PC-9 (cell line): ENCODE results near the gene PACRG. TPM values are rescaled to one million over a fixed set of nuclear protein-coding genes. Genes with fewer than 3 reads are reported as not detected.

Experiments used
- BruUV-seq: library from RNA; stranded (reverse); fragments of 400-500 nt; replicated peaks from 2 replicates; lab custom pipeline; 2021; lab: Mats Ljungman, UMichigan
- CTCF ChIA-PET: fragments of 300-600 bp; sonication (Branson Sonifier 250); formaldehyde crosslinking; loops from one replicate; lab custom pipeline; 2022; ENCODE audit warnings: antibody characterized with exemption; lab: Charles Lee
- POLR2A ChIA-PET: fragments of 300-600 bp; sonication (Branson Sonifier 250); formaldehyde crosslinking; loops from one replicate; lab custom pipeline; 2022; ENCODE audit warnings: antibody characterized with exemption; ENCODE audit not compliant: unreplicated experiment; lab: Charles Lee
- DNase-seq, 2 experiments: peaks; one replicate each; pipeline versions ENCODE4 v3.0.0 to v3.0.0-alpha.2; 2015 to 2022; ENCODE audit warnings: mixed read lengths in 1 of 2
- H2AFZ ChIP-seq: fragments of 200-600 bp; sonication (generic); 2 replicates; pipeline ENCODE4 v1.8.1; 2017; ENCODE audit warnings: antibody characterized with exemption
- H3F3A ChIP-seq: fragments of 200-600 bp; sonication (generic); 2 replicates; pipeline ENCODE4 v1.8.1; 2017; ENCODE audit warnings: antibody characterized with exemption, mild to moderate bottlenecking, low read depth; ENCODE audit not compliant: insufficient read depth
- H3K27ac ChIP-seq: fragments of 200-600 bp; sonication (generic); 2 replicates; pipeline ENCODE4 v1.6.1; 2016; ENCODE audit warnings: mixed run types
- H3K27me3 ChIP-seq: fragments of 200-600 bp; sonication (generic); 2 replicates; pipeline ENCODE4 v1.6.1; 2016; ENCODE audit warnings: low read depth, mixed run types; ENCODE audit not compliant: insufficient read depth
- H3K36me3 ChIP-seq: fragments of 200-600 bp; sonication (generic); 2 replicates; pipeline ENCODE4 v1.6.1; 2016; ENCODE audit warnings: low read depth, mixed run types
- H3K4me1 ChIP-seq: fragments of 200-600 bp; sonication (generic); replicated peaks from 2 replicates; pipeline ENCODE4 v1.6.1; 2016; ENCODE audit warnings: mixed run types; ENCODE audit not compliant: insufficient read depth
- H3K4me2 ChIP-seq: fragments of 200-600 bp; sonication (generic); 2 replicates; pipeline ENCODE4 v1.6.1; 2017; ENCODE audit warnings: mixed run types
- H3K4me3 ChIP-seq: fragments of 200-600 bp; sonication (generic); 2 replicates; pipeline ENCODE4 v1.6.1; 2016; ENCODE audit warnings: mixed run types
- H3K79me2 ChIP-seq: fragments of 200-600 bp; sonication (generic); 2 replicates; pipeline ENCODE4 v1.6.1; 2017; ENCODE audit warnings: low read depth, mixed run types
- H3K9me2 ChIP-seq: fragments of 200-600 bp; sonication (generic); 2 replicates; pipeline ENCODE4 v1.8.1; 2017; ENCODE audit warnings: mild to moderate bottlenecking; ENCODE audit not compliant: insufficient read depth
- H3K9me3 ChIP-seq: fragments of 200-600 bp; sonication (generic); 2 replicates; pipeline ENCODE4 v1.8.1; 2016; ENCODE audit warnings: low read depth; ENCODE audit not compliant: insufficient read depth
- H4K20me1 ChIP-seq: fragments of 200-600 bp; sonication (generic); 2 replicates; pipeline ENCODE4 v1.8.1; 2017; ENCODE audit not compliant: insufficient read depth
- CTCF ChIP-seq: fragments of 200-600 bp; sonication (generic); conservative IDR thresholded peaks from 2 replicates; pipeline ENCODE4 v1.6.1; 2017; ENCODE audit warnings: mixed run types, antibody characterized with exemption, mild to moderate bottlenecking, moderate library complexity
- EZH2 ChIP-seq: fragments of 200-600 bp; sonication (generic); IDR thresholded peaks from 2 replicates; pipeline ENCODE4 v1.8.0; 2017; ENCODE audit warnings: antibody characterized with exemption, low read depth
- intact Hi-C: fragments of 100-400 bp; cut with micrococcal nuclease; formaldehyde crosslinking; loops from one replicate; pipeline ENCODE4 v1.10.0; 2022; ENCODE audit not compliant: unreplicated experiment
- total RNA-seq: library from RNA; stranded (reverse); gene quantifications from 2 replicates; pipeline ENCODE4 v1.2.3, GENCODE V29; 2021

PACRG gene
- total RNA-seq, 1 experiment from 2014 or later: not detected

GRCh38 chr6:163186527-163186926 is 458.8 kb downstream of the PACRG start:
- H3K36me3 ChIP-seq: no peaks in the 10 kb centered on the region
- no peak for DNase-seq
- H3K9me2 ChIP-seq: no peaks in the 10 kb centered on the region
- H3F3A ChIP-seq: no peaks in the 10 kb centered on the region
- no peaks in the 10 kb centered on the region for H3K27me3 ChIP-seq
- no peak overlapping the region for H3K27ac ChIP-seq
- POLR2A ChIA-PET: no interaction called here
- CTCF ChIA-PET: no interaction called here
- H3K4me3 ChIP-seq: no peak overlapping the region
- no peaks in the 10 kb centered on the region for H3K79me2 ChIP-seq
- no peaks in the 10 kb centered on the region for H3K9me3 ChIP-seq
- H2AFZ ChIP-seq: no peak overlapping the region
- no TSS peak for BruUV-seq
- intact Hi-C loops: no loop called here
- peaks cover 3% of the 10 kb centered on the region for H3K4me1 ChIP-seq
- H3K4me2 ChIP-seq: no peak overlapping the region
- TF ChIP-seq EZH2 (no peak), CTCF (no peak)
- H4K20me1 ChIP-seq: no peaks in the 10 kb centered on the region

- POLR2A ChIA-PET: no interaction called here
- Histone ChIP-seq H3K79me2 (no peaks in the 10 kb centered on the region), H3K4me3 (no peak overlapping the region), H3K9me2 (no peaks in the 10 kb centered on the region), H3K27ac (no peak overlapping the region), H3F3A (no peaks in the 10 kb centered on the region), H3K36me3 (no peaks in the 10 kb centered on the region), H3K4me1 (no peaks in the 10 kb centered on the region), H3K27me3 (no peaks in the 10 kb centered on the region), H3K4me2 (no peak overlapping the region), H2AFZ (no peak overlapping the region), H4K20me1 (no peaks in the 10 kb centered on the region), H3K9me3 (no peaks in the 10 kb centered on the region)
- BruUV-seq: no TSS peak
- CTCF ChIA-PET: no interaction called here
- DNase-seq: no peak
- TF ChIP-seq EZH2 (no peak), CTCF (no peak)
- intact Hi-C loops: no loop called here
These were observed 459.4 kb downstream of the PACRG start for GRCh38 chr6:163187201-163187600.

- Histone ChIP-seq H3K27me3 (no peaks in the 10 kb centered on the region), H3K4me1 (no peaks in the 10 kb centered on the region), H3K79me2 (no peaks in the 10 kb centered on the region), H3K9me2 (no peaks in the 10 kb centered on the region), H3K9me3 (no peaks in the 10 kb centered on the region), H2AFZ (no peak overlapping the region), H3K36me3 (no peaks in the 10 kb centered on the region), H3K27ac (no peak overlapping the region), H3F3A (no peaks in the 10 kb centered on the region), H4K20me1 (no peaks in the 10 kb centered on the region), H3K4me2 (no peak overlapping the region), H3K4me3 (no peak overlapping the region)
- TF ChIP-seq CTCF (no peak), EZH2 (no peak)
- CTCF ChIA-PET: no interaction called here
- DNase-seq: no peak
- POLR2A ChIA-PET: no interaction called here
- BruUV-seq: no TSS peak
- intact Hi-C loops: no loop called here
These were observed 459.8 kb downstream of the PACRG start for GRCh38 chr6:163187606-163188005.
